Activated T-cell treated with anti-CD3 and anti-CD28 coated beads for 48 hours (primary cell): ENCODE data around the gene HSPA6.
A peak's percentile ranks its signal among the peaks of the same experiment; 100 is the strongest.
"Not testable (repeated sequence)": the region's sequence is repeated elsewhere in the genome, so short reads cannot be mapped to it uniquely, and the experiment has no call there.

Experiments used
- DNase-seq: peaks from one replicate; pipeline ENCODE4 v3.0.0-alpha.2; 2020; ENCODE audit warnings: low read depth

Gene HSPA6

DNA sequence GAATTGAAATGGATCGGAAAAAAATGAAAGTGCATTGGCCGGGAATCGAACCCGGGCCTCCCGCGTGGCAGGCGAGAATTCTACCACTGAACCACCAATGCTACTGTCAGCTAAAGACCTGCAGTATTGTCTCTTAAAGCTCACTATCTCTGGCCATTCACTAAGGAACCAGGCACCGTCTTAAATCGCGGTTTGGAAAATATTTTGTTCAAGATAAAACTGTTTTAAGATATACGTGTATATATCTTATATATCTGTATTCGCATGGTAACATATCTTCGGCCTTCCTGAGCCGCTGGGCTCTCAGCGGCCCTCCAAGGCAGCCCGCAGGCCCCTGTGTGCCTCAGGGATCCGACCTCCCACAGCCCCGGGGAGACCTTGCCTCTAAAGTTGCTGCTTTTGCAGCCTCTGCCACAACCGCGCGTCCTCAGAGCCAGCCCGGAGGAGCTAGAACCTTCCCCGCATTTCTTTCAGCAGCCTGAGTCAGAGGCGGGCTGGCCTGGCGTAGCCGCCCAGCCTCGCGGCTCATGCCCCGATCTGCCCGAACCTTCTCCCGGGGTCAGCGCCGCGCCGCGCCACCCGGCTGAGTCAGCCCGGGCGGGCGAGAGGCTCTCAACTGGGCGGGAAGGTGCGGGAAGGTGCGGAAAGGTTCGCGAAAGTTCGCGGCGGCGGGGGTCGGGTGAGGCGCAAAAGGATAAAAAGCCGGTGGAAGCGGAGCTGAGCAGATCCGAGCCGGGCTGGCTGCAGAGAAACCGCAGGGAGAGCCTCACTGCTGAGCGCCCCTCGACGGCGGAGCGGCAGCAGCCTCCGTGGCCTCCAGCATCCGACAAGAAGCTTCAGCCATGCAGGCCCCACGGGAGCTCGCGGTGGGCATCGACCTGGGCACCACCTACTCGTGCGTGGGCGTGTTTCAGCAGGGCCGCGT lies at the start of gene HSPA6:
HSPA6 (plus strand) TSS at position 724 of the 925 bp plus-strand sequence; CDS start at position 843, 119 bp downstream.
- DNase-seq = peak; percentile 65

DNA sequence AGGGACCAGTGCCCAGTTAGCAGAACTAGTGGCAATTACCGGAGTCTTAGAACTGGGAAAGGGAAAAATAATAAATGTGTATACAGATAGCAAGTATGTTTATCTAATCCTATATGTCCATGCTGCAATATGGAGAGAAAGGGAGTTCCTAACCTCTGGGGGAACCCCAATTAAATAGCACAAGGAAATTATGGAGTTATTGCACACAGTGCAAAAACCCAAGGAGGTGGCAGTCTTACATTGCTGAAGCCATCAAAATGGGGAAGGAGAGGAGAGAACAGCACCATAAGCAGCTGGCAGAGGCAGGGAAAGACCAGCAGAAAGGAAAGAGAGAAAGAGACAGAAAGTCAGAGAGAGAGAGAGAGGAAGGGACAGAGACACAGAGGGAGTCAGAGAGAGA lies 46.6 kb upstream of the HSPA6 start:
- not testable (repeated sequence) for DNase-seq

DNA sequence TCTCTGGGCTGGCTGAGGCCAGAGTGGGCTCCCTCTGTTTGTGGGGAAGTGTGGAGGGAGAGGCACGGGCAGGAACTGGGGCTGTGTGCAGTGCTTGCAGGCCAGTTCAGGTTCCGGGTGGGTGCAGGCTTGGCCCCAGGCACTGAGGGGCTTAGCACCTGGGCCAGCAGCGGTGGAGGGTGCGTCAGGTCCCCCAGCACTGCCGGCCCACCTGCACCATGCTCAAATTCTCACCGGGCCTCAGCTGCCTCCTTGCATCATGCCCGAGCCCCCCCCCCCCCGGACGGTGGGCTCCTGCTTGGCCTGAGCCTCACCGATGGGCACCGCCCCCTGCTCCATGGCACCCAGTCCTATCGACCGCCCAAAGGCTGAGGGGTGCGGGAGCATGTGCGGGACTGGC lies 45.4 kb upstream of the HSPA6 start:
- no peak for DNase-seq

DNA sequence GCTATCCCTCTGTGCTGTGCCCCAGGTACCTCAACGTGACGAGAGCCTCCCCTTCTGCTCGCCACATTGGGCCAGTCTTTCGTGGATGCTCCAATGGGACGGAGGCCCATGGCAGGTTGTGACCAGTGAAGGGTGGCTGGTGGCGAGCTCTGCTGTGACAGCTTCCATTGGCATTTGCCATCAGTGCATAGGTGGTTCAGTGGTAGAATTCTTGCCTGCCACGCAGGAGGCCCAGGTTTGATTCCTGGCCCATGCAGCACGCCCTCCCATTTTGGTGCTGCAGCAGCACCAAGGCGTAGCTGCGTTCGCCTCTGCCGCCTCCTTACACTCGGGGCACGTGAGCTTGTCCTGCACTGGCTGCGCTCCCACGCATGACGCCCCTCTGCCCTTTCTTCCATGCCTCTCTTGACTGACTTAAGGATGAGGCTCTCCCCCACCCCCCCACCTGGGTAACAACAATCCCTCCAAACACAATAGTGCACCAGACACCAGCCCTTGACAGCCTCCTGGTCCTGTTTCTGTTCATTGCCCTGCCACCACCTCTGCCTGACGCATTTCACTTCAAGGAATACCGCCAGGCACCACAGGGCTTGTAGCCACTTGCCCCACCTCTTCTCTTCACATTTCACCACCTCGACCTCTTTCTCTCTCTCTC lies 43.8 kb upstream of the HSPA6 start:
- DNase-seq = no peak

DNA sequence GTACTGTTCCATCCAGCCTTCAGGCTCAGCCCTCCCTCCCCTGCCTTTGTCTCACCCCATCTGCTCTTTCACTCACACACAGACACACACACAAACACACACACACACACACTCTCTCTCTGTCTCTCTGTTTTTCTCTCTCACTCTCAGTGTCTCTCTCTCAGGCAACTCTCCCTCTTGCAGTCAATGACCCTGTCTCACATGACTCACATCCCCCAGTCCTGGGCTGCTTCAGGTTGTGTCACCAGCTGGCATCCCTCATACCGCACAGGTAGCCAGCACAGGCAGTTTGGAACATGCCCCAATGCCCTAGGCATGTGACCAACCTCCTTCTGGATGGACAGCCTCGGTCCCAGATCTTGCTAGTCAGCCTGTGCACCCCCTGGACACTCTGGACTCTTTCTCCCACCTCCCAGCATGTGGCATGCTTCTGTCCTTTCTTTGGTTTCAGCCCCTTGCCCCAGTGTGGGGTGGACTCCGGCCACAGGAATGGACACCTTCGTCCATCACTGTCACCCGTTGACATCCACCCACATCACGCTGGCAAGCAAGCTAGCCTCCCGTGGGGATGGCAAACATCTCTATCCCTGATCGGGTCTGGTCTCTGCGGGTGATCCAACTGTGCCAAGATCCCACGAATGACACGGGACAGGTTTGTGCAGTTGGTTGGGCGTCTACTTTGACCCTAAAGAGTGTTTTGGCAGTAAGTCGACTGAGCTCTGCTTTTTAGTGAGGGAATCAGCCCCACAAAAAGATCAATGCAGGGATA lies 42.5 kb upstream of the HSPA6 start:
- no peak for DNase-seq

DNA sequence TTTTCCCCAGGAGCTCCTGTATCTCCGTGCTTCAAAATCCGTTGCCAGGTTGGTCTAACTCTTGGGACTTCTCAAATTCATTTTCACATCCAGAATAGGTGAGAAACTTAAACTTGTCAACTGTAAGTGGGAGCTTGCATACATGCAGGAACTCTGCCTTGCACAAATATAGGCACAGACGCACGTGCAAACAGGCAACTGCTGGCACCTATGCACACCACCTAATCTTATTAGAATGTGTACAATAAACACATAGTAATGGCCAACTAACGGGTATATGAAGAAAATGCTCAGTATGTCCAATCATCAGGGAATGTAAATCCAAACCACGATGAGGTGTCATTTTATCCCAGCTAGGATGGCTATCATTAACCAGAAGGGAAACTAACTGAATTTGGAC lies 41.7 kb upstream of the HSPA6 start:
- DNase-seq = no peak

DNA sequence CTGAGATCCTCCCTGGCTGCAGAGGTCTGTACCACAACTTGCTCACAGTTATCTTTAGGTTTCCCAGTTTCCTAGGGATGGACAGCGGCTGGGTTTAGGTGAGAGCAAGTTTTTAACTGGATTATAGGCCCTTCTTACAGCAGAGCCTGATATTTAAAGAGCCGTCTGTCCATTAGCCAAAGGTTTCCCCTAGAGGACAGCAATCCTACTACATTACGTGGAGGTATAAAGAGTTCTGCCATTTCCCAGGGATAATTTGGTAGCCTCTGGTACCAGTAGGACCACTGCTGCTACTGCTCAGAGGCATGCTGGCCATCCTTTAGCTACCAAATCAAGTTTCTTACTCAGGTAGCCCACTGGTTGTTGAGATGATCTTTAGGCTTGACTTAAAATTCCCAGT lies 41.0 kb upstream of the HSPA6 start:
- no peak for DNase-seq

DNA sequence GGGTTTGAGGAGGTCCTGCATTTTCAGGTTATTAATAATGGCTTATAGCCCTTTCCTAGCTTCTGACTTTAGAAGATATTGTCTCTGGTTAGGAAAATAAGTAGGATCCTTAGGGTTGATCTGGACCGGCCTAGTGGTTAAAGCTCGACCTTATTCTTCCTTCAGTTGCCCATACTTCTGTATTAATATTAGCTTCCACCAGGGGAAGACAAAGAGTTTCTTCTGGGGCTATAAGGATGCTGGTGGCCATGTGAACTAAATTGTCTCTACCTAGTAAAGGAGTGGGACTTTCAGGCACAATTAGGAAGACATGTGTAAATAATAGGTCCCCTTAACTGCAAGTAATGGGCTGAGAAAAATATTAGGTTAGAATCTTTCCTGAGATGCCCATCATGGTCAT lies 39.7 kb upstream of the HSPA6 start:
- DNase-seq = no peak

DNA sequence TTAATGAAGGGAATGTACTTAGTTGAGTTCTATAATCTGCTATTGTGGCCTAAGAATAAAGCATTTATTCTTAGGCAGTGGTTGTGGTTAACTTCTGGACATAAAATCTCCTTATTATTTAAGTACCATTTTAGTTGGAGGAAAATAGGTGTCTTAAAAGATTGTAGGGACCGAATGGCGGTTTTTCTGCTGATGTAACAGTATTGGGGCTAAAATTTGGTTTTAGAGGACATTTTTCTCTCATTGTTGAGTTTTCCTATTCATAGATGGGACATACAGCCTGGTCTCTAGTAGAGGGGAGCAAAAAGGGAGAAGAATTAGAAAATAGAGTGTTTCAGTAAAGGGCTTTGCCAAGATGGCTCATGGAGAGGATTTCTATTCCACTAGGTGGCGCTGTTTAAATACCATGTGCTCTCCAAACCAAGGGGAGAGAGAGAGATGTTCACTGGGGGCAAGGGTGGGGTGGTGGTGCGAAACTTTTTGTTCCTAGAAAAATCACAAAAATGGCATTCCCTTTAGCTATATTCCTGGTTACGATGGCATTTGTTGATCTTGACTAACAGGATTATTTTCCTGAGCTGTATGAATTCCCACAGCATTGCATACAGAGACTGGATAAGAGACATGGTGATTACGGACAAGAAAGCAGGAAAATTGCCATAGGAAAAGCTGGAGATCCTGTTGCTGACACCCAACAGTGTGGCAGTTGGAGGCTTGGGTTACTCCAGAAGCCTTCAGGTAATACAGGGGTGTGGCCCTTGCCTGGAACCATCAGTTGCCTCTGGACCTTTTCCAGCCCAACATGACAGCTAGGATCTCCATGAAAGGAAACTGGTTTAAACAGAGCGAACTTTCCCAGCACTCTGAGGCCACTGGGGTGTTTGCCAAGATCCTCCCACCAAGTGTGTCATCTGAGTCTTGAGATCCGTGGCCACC lies 37.3 kb upstream of the HSPA6 start:
- DNase-seq = no peak

DNA sequence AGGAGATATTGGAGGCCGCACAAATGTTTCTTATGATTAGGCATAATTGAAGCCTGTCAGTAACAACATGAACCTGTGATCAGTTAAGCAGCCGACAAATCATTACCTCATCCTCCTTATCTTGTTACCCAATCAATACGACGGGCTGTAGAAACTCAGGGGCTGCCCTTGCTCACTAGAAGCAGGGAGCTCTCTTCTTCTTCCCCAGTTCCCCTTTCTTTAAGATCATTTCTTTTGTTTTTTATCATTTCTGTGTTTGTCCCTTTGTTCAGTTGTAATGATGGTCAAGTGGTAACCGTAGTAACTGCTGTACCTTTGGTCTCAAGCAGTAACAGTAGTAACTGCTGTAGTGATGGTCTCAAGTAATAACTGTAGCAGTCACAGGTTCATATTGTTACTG lies 32.9 kb upstream of the HSPA6 start:
- DNase-seq = no peak

DNA sequence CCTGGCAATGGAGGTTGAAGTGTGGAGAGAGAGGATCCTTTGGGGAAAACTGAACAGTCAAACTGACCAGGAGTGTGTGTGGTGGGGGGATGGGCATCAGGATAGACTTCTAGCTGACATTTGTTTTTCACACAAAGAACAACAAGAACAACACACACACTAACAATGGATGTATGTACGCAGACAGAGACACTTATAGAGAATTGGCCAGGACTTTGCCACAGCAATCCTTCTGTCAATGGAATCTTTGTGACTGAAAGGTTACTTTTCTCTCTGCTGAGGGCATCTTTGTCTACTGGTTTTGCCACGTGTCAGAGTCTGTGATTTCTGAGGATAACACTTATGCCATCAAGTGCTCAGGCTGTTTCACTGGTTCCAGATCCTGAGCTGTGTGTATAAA lies 31.5 kb upstream of the HSPA6 start:
- no peak for DNase-seq

DNA sequence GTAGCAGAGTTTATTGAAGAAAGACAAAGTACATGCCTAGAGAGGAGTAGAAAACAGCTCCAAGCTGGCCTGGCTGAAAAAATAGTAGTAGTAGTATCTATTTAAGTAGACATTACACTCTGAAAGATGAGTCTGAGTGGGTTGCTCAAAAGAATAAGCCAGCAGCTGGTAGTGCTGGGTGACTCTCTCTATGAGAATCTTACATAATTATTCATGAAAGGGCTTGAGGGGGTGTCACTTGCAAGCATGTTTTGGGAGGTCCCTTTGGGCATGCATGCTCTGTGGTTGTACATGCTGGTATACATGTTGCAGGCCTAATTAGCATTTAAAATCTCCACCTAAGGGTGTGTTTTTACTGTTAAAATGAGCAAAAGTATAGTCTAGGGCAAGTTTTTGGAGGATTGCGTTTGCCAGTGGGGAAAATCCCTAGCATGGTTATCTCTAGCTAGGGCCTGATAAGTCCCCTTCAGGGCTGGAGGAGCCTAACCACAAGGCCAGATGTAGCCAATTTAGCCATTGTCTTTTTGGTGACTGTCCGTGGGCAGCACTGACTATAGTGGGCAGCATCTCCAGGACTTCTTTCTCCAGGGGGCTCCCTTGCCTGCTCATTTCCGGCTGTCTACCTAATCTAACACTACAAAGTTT lies 30.1 kb upstream of the HSPA6 start:
- DNase-seq = no peak

DNA sequence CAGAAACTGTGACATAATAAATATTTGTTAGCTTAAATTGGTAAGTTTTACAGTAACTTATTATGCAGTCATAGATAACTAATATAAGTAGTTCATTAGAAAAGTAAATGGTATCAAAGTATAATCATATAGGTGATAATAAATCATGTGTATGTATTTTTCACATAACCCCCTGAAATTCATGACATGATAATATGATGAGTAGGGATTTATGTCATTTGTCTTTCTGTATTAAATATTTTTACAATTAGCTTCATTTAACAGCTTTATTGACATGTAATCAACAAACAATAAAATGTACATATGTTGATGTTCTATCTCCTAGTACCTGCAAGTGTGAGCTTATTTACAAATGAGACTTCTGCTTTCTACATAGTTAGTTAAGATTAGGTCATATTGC lies 28.9 kb upstream of the HSPA6 start:
- no peak for DNase-seq

DNA sequence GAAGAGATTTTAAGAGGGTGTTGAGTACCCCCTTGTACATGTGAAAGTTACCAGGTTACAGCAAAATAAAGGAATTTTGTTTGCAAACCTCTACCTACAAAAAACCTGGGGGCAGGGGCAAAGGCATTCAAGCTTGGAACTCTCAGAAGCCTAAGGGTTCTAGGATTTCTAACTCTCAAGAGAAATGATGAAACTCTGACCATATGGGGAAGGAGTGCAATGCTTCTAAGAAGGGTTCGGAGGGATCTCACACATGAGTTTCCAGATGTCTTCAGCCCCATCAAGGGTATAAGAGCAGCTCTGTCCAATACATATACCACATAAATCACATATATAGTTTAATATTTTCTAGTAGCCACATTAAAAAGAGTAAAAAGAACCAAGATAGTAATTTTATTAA lies 26.4 kb upstream of the HSPA6 start:
- no peak for DNase-seq

DNA sequence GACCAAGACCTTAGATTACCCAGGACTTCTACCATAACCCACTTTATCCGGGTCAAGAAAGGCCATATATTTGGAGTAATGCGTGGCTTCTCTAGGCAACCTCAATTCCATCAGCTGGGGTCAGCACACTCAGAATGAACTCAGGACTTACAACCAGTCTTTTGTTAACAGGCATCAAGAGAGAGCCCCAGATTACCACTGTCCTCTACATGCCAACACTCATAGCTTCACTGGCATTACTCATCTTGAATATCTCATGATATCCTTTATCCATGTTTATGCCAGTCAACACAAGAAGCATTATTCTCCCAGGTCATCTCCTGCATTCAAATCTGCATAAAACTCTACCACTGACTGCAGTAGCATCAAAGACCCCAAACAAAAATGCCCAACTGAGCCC lies 25.7 kb upstream of the HSPA6 start:
- no peak for DNase-seq

DNA sequence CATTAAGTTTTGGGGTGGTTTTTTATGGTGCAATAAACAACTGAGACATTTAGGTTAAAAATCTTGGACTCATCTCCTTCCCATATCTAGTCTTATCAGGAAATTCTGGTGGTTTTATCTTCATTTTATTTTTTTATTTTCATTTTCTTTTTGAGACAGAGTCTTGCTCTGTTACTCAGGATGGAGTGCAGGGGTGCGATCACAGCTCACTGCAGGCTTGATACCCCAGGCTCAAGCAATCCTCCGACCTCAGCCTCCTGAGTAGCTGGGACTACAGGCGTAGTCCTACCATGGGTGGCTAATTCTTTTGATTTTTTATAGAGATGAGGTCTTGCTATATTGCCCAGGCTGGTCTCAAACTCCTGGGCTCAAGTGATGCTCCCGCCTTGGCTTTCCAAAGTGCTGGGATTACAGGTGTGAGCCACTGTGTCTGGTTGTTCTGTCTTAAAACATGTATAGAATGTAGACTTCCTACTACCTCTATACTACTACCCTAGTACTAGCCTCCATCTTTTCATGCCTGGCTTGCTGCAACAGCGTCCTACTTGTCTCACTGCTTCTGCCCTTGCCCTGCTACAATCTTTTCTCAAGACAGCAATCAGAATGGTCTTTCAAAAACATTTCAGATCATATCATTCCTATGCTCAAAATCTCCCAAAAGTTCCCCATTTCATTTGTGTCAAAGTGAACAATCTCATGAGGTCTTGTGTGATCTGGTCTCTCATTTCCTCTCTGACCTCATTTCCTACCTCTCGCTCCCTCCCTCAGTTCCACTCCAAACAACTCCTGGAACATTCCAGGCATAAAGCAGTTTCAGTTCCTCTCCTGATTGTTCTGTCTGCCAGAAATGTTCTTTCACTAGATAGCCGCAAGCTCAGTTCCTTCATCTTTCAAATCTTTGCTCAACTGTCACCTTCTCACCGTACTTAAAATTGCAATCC lies 25.0 kb upstream of the HSPA6 start:
- no peak for DNase-seq

DNA sequence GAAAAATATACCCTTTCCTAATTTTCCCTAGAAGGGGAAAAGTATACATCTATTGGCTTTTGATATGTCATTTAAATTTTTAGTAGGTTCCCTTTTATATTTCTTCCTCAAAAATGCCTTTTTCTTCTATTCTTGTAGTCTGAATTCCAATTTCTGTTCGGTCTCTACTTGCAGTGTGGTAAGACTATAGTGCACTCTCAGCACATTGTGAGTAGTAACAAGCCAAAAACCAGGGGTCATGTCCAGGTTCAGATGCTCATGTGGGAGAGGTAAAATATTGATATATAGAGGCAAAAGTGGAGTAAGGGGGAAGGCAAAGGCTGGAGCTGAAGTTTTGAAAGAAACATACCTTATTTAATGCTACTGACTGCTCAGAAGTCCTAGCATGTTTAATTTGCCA lies 23.1 kb upstream of the HSPA6 start:
- DNase-seq = no peak

DNA sequence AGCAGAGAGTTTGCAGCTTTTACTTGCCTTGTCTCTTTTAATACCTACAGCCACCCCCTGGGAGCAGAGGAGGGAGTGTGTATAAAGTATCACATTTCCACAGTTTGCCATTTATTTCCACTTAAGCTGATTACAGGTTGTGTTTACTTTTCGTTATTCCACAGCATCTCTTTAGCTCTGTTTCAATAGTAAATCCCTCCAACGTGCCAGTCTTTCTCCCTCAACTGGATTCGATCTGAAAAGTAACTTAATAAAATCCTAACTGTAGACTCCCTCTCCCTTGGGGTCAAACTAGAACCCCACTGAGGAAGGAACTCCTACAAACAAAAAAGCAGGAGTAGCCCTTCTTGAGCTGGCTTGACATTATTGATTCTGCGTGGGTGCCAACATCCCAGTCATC lies 22.2 kb upstream of the HSPA6 start:
- DNase-seq = no peak

DNA sequence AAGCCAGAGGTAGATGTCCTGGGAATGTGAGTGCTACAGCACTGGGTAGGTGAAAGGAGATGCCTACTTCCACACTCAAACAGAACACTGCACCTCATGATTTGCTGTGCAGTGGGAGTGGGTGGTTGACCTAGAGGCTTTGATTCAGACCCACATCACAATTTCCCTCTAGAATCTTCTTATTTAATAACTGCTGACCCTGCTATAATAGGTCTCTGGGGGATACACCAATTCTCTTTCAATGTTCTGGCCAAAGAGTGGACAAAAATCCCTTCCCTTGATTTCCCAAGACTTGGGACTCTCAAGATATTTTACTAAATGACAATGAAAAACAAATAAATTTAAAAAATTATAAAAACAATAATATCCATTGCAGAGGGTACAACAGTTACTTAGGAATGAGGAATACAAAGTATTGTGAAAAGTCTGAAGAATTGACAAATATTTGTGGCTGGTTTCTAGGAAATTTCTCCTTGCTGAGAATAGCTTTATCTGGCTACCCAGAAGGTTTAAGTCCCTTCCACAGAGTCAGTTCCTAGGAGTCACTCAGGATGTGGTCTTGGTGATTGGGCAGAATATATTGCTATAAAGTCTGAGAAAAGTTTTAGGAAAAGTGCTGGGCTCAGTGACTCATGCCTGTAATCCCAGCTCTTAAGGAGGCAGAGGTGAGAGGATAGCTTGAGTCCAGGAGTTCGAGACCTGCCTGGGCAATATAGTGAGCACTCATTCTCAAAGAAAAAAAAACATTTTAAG lies 21.5 kb upstream of the HSPA6 start:
- DNase-seq = no peak
